Peyer's patch (tissue), 4 donors: ENCODE data around the gene MVK.

ENCODE experiments used
- CTCF ChIP-seq, 6 experiments: fragments of 450-650 bp in 4 of 6; fragments of 200-600 bp in 2 of 6; sonication (generic) in 1 of 6; IDR thresholded peaks; one replicate each; pipeline ENCODE4 v1.5.1; 2017 to 2019; ENCODE audit warnings: antibody characterized with exemption in 6 of 6, mild to moderate bottlenecking in 3 of 6, moderate library complexity in 1 of 6
- POLR2A ChIP-seq, 2 donors: fragments of 450-650 bp; IDR thresholded peaks; one replicate each; pipeline ENCODE4 v1.5.1; 2017; ENCODE audit warnings: antibody characterized with exemption in 2 of 2, mild to moderate bottlenecking in 2 of 2, moderate library complexity in 2 of 2

GRCh38 chr12:109562871-109563270, 10.7 kb upstream of the MVK start:
- TF ChIP-seq POLR2A (IDR thresholded peaks at IDR 0.05) (no peak), CTCF (IDR thresholded peaks at IDR 0.05) (no peak)
